ENCODE measurements around the gene C3orf80. TPM values are rescaled to one million over a fixed set of nuclear protein-coding genes. Genes with fewer than 3 reads are reported as not detected.
"Not testable (repeated sequence)": the region's sequence is repeated elsewhere in the genome, so short reads cannot be mapped to it uniquely, and the experiment has no call there.

C3orf80 gene
- total RNA-seq, 1 experiment from 2014 or later, result 2.4 TPM

DNA sequence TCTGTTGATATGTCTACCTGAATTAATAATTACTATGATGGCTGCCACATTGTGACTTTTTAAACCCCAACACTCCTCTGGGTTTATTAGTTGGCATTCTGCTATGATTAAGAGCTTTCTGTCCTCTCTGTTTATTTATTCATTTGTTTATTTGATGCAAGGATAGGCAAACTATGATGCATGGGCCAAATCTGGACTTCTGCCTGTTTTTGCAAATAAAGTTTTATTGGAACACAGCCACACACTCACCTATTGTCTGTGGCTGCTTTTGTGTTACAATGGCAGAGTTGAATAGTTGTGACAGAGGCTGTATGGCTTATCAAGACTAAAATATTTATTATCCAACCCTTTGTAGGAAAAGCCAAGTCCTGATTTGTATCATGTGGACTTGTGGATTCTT is 48.3 kb upstream of the C3orf80 start:
- ChIA-PET POLR2A (no interaction called here), RAD21 (ENCODE audit: low non-redundant PET in 1 of 2, low total read pairs in 2 of 2, uncharacterized antibody in 2 of 2, unreplicated experiment in 2 of 2) (no interaction called here), CTCF (no interaction called here)
- TF ChIP-seq, protein P1, sequence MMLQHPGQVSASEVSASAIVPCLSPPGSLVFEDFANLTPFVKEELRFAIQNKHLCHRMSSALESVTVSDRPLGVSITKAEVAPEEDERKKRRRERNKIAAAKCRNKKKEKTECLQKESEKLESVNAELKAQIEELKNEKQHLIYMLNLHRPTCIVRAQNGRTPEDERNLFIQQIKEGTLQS (IDR thresholded peaks at IDR 0.05), result no peak
- TF ChIP-seq, protein P2, sequence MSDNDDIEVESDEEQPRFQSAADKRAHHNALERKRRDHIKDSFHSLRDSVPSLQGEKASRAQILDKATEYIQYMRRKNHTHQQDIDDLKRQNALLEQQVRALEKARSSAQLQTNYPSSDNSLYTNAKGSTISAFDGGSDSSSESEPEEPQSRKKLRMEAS (IDR thresholded peaks at IDR 0.05), result no peak
- TF ChIP-seq CEBPB (IDR thresholded peaks at IDR 0.05; ENCODE audit: low read depth) (no peak), POLR2A (IDR thresholded peaks at IDR 0.05; ENCODE audit: borderline replicate concordance, extremely low read depth, insufficient read depth, insufficient read length) (no peak), JUND (IDR thresholded peaks at IDR 0.05) (no peak), ELF1 (IDR thresholded peaks at IDR 0.05; ENCODE audit: borderline replicate concordance, low read depth) (no peak), EZH2phosphoT487 (IDR thresholded peaks at IDR 0.05; ENCODE audit: borderline replicate concordance) (no peak), EZH2 (IDR thresholded peaks at IDR 0.05) (no peak), EGR1 (IDR thresholded peaks at IDR 0.05; ENCODE audit: low read depth) (no peak), POLR2AphosphoS5 (IDR thresholded peaks at IDR 0.05; ENCODE audit: low read depth, low read length) (no peak), SIN3A (IDR thresholded peaks at IDR 0.05; ENCODE audit: low read depth) (no peak), SRF (IDR thresholded peaks at IDR 0.05; ENCODE audit: low read depth) (no peak), ZFX (IDR thresholded peaks at IDR 0.05) (no peak), ZNF274 (IDR thresholded peaks at IDR 0.05; ENCODE audit: low read depth, low read length) (no peak), TCF7L2 (IDR thresholded peaks at IDR 0.05; ENCODE audit: borderline replicate concordance, extremely low read depth, insufficient read depth, insufficient read length) (no peak), SP1 (IDR thresholded peaks at IDR 0.05; ENCODE audit: low read depth) (no peak), RAD21 (IDR thresholded peaks at IDR 0.05; ENCODE audit: low read depth) (no peak), FOSL1 (IDR thresholded peaks at IDR 0.05; ENCODE audit: low read depth) (no peak)
- TF ChIP-seq, protein P3, sequence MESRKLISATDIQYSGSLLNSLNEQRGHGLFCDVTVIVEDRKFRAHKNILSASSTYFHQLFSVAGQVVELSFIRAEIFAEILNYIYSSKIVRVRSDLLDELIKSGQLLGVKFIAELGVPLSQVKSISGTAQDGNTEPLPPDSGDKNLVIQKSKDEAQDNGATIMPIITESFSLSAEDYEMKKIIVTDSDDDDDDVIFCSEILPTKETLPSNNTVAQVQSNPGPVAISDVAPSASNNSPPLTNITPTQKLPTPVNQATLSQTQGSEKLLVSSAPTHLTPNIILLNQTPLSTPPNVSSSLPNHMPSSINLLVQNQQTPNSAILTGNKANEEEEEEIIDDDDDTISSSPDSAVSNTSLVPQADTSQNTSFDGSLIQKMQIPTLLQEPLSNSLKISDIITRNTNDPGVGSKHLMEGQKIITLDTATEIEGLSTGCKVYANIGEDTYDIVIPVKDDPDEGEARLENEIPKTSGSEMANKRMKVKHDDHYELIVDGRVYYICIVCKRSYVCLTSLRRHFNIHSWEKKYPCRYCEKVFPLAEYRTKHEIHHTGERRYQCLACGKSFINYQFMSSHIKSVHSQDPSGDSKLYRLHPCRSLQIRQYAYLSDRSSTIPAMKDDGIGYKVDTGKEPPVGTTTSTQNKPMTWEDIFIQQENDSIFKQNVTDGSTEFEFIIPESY (IDR thresholded peaks at IDR 0.05; ENCODE audit: extremely low read depth, insufficient replicate concordance, low read length), result no peak
- TF ChIP-seq, protein P4, sequence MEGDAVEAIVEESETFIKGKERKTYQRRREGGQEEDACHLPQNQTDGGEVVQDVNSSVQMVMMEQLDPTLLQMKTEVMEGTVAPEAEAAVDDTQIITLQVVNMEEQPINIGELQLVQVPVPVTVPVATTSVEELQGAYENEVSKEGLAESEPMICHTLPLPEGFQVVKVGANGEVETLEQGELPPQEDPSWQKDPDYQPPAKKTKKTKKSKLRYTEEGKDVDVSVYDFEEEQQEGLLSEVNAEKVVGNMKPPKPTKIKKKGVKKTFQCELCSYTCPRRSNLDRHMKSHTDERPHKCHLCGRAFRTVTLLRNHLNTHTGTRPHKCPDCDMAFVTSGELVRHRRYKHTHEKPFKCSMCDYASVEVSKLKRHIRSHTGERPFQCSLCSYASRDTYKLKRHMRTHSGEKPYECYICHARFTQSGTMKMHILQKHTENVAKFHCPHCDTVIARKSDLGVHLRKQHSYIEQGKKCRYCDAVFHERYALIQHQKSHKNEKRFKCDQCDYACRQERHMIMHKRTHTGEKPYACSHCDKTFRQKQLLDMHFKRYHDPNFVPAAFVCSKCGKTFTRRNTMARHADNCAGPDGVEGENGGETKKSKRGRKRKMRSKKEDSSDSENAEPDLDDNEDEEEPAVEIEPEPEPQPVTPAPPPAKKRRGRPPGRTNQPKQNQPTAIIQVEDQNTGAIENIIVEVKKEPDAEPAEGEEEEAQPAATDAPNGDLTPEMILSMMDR (IDR thresholded peaks at IDR 0.05 in 2 of 3, conservative IDR thresholded peaks at IDR 0.05 in 1 of 3; ENCODE audit: borderline replicate concordance in 1 of 3, insufficient read depth in 1 of 3, low read depth in 2 of 3, low read length in 2 of 3), result no peak
- Histone ChIP-seq H3K9ac (ENCODE audit: low read length) (no peak overlapping the region), H3K9me3 (ENCODE audit: control insufficient read depth in 1 of 2, insufficient read depth in 1 of 2, low read depth in 1 of 2, low read length in 2 of 2) (no peaks in the 10 kb centered on the region), H3K36me3 (ENCODE audit: control insufficient read depth in 1 of 2, insufficient read depth in 2 of 2, low read length in 2 of 2) (no peaks in the 10 kb centered on the region), H3K4me2 (ENCODE audit: low read length) (no peak overlapping the region), H4K20me1 (ENCODE audit: insufficient read depth) (no peaks in the 10 kb centered on the region), H3K9me2 (ENCODE audit: insufficient read depth) (no peaks in the 10 kb centered on the region), H3K4me3 (replicated peaks in 1 of 2; ENCODE audit: low read depth in 1 of 2, low read length in 2 of 2) (no peak overlapping the region), H3K27me3 (ENCODE audit: insufficient read depth, low read length) (no peaks in the 10 kb centered on the region), H3K27ac (ENCODE audit: low read depth, low read length) (no peak overlapping the region), H3K4me1 (ENCODE audit: control insufficient read depth in 1 of 2, insufficient read depth in 2 of 2, low read length in 2 of 2) (no peaks in the 10 kb centered on the region), H2AFZ (ENCODE audit: low read depth, low read length, poor library complexity, severe bottlenecking) (no peak overlapping the region), H3K79me2 (ENCODE audit: insufficient read depth, low read length) (no peaks in the 10 kb centered on the region)
- DNase-seq (ENCODE audit: low read depth, low spot score) (no peak), ATAC-seq (no peak)
- intact Hi-C loops (cut with micrococcal nuclease), result no loop called here
- BruUV-seq (replicated peaks), result no TSS peak

DNA sequence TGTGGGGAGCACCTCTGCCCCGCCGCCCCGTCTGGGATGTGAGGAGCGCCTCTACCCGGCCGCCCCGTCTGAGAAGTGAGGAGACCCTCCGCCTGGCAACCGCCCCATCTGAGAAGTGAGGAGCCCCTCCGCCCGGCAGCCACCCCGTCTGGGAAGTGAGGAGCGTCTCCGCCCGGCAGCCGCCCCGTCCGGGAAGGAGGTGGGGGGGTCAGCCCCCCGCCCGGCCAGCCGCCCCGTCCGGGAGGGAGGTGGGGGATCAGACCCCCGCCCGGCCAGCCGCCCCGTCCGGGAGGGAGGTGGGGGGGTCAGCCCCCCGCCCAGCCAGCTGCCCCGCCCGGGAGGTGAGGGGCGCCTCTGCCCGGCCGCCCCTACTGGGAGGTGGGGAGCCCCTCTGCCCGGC is 46.6 kb upstream of the C3orf80 start:
- CTCF ChIA-PET, result not testable (repeated sequence)

More for the DNA sequence above, 46.6 kb upstream of the C3orf80 start:
- H3K36me3 ChIP-seq (ENCODE audit: control insufficient read depth in 1 of 2, insufficient read depth in 2 of 2, low read length in 2 of 2); ATAC-seq; RAD21 ChIA-PET (ENCODE audit: low non-redundant PET in 1 of 2, low total read pairs in 2 of 2, uncharacterized antibody in 2 of 2, unreplicated experiment in 2 of 2); DNase-seq (ENCODE audit: low read depth, low spot score); H3K4me3 ChIP-seq (replicated peaks in 1 of 2; ENCODE audit: low read depth in 1 of 2, low read length in 2 of 2); H2AFZ ChIP-seq (ENCODE audit: low read depth, low read length, poor library complexity, severe bottlenecking); H3K79me2 ChIP-seq (ENCODE audit: insufficient read depth, low read length); H3K9me2 ChIP-seq (ENCODE audit: insufficient read depth); H3K4me1 ChIP-seq (ENCODE audit: control insufficient read depth in 1 of 2, insufficient read depth in 2 of 2, low read length in 2 of 2); H4K20me1 ChIP-seq (ENCODE audit: insufficient read depth); H3K9ac ChIP-seq (ENCODE audit: low read length); H3K4me2 ChIP-seq (ENCODE audit: low read length); H3K27me3 ChIP-seq (ENCODE audit: insufficient read depth, low read length); H3K27ac ChIP-seq (ENCODE audit: low read depth, low read length); intact Hi-C loops (cut with micrococcal nuclease); BruUV-seq (replicated peaks); POLR2A ChIA-PET; H3K9me3 ChIP-seq (ENCODE audit: control insufficient read depth in 1 of 2, insufficient read depth in 1 of 2, low read depth in 1 of 2, low read length in 2 of 2): not testable (repeated sequence)

Measured in HCT116 (cell line).